GM23338 (cell line): ENCODE measurements around the gene SULT1B1. TPM values are rescaled to one million over a fixed set of nuclear protein-coding genes. Genes with fewer than 3 reads are reported as not detected.

Experiments
- ATAC-seq: fragments of 200-7000 bp; cut with Tn5 transposase; 3 replicates; pipeline ENCODE4 v1.9.1; 2020
- DNase-seq: peaks from one replicate; pipeline ENCODE4 v3.0.0-alpha.2; 2015; ENCODE audit warnings: low spot score
- H2AFZ ChIP-seq: fragments of 200-600 bp; sonication (generic); 2 replicates; pipeline ENCODE4 v1.8.0; 2016; ENCODE audit warnings: antibody characterized with exemption, mild to moderate bottlenecking, moderate library complexity
- H3F3A ChIP-seq: fragments of 200-600 bp; sonication (generic); replicated peaks from 2 replicates; pipeline ENCODE4 v1.8.0; 2017; ENCODE audit warnings: antibody characterized with exemption, mixed run types, low read depth
- H3K27ac ChIP-seq: fragments of 200-600 bp; sonication (generic); 2 replicates; pipeline ENCODE4 v1.6.1; 2016; ENCODE audit warnings: low read depth
- H3K27me3 ChIP-seq: fragments of 200-600 bp; sonication (generic); 2 replicates; pipeline ENCODE4 v1.8.0; 2016; ENCODE audit warnings: mild to moderate bottlenecking, mixed run types, moderate library complexity; ENCODE audit not compliant: insufficient read depth
- H3K36me3 ChIP-seq: fragments of 200-600 bp; sonication (generic); 2 replicates; pipeline ENCODE4 v1.8.0; 2016; ENCODE audit warnings: mild to moderate bottlenecking; ENCODE audit not compliant: insufficient read depth
- H3K4me1 ChIP-seq: fragments of 200-600 bp; sonication (generic); 2 replicates; pipeline ENCODE4 v1.8.0; 2016; ENCODE audit warnings: mild to moderate bottlenecking, moderate library complexity; ENCODE audit not compliant: insufficient read depth
- H3K4me2 ChIP-seq: fragments of 200-600 bp; sonication (generic); 2 replicates; pipeline ENCODE4 v1.7.1; 2017; ENCODE audit warnings: mixed run types
- H3K4me3 ChIP-seq: fragments of 200-600 bp; sonication (generic); 2 replicates; pipeline ENCODE4 v1.6.1; 2016; ENCODE audit warnings: mixed run types
- H3K79me2 ChIP-seq: fragments of 200-600 bp; sonication (generic); replicated peaks from 2 replicates; pipeline ENCODE4 v1.8.0; 2017; ENCODE audit warnings: mild to moderate bottlenecking; ENCODE audit not compliant: insufficient read depth
- H3K9me2 ChIP-seq: fragments of 200-600 bp; sonication (generic); 2 replicates; pipeline ENCODE4 v1.8.0; 2017; ENCODE audit not compliant: insufficient read depth
- H4K20me1 ChIP-seq: fragments of 200-600 bp; sonication (generic); replicated peaks from 2 replicates; pipeline ENCODE4 v1.8.0; 2017; ENCODE audit warnings: mild to moderate bottlenecking; ENCODE audit not compliant: insufficient read depth
- H3K27ac Mint-ChIP-seq: 2 replicates; pipeline ENCODE4 v1.8.0; 2020; ENCODE audit warnings: inconsistent platforms, mild to moderate bottlenecking, moderate library complexity, mixed read lengths
- H3K27me3 Mint-ChIP-seq: 3 replicates; pipeline ENCODE4 v1.8.0; 2022; ENCODE audit warnings: low read depth, mild to moderate bottlenecking, moderate library complexity, mixed read lengths, inconsistent platforms; ENCODE audit not compliant: insufficient read depth, poor library complexity
- H3K36me3 Mint-ChIP-seq: 3 replicates; pipeline ENCODE4 v1.8.0; 2021; ENCODE audit warnings: low read depth, mild to moderate bottlenecking, inconsistent platforms, moderate library complexity, mixed read lengths
- H3K4me1 Mint-ChIP-seq: 3 replicates; pipeline ENCODE4 v1.8.0; 2020; ENCODE audit warnings: mild to moderate bottlenecking, inconsistent platforms, mixed read lengths
- H3K4me3 Mint-ChIP-seq: 3 replicates; pipeline ENCODE4 v1.8.0; 2021; ENCODE audit warnings: moderate library complexity, mild to moderate bottlenecking, inconsistent platforms, mixed read lengths
- H3K9me3 Mint-ChIP-seq: 3 replicates; pipeline ENCODE4 v1.8.0; 2020; ENCODE audit warnings: moderate library complexity, mild to moderate bottlenecking, inconsistent platforms, mixed read lengths
- CREB1 ChIP-seq: fragments of 250-450 bp; sonication (Bioruptor Pico); IDR thresholded peaks from 2 replicates; pipeline ENCODE4 v1.5.0; 2020; ENCODE audit warnings: low read depth, mild to moderate bottlenecking, moderate library complexity
- CTCF ChIP-seq, 2 experiments: fragments of 200-600 bp in 1 of 2; sonication (generic) in 1 of 2; conservative IDR thresholded peaks; 2 replicates each; pipeline versions ENCODE4 v1.5.1 to v1.6.1; 2016 to 2017; ENCODE audit warnings: antibody characterized with exemption in 2 of 2, low read depth in 2 of 2, mild to moderate bottlenecking in 2 of 2, moderate library complexity in 1 of 2
- EZH2 ChIP-seq: fragments of 200-600 bp; sonication (generic); IDR thresholded peaks from one replicate; pipeline ENCODE4 v1.8.0; 2017; ENCODE audit warnings: antibody characterized with exemption, mild to moderate bottlenecking, low read depth; ENCODE audit not compliant: unreplicated experiment
- EZH2phosphoT487 ChIP-seq: fragments of 200-600 bp; sonication (generic); IDR thresholded peaks from one replicate; pipeline ENCODE4 v1.8.1; 2018; ENCODE audit warnings: antibody characterized with exemption; ENCODE audit not compliant: unreplicated experiment
- JUNB ChIP-seq: IDR thresholded peaks from one replicate; pipeline ENCODE4 v1.6.1; 2016; ENCODE audit warnings: antibody characterized with exemption; ENCODE audit not compliant: unreplicated experiment
- NANOG ChIP-seq: IDR thresholded peaks from 2 replicates; pipeline ENCODE4 v1.6.1; 2016; ENCODE audit warnings: antibody characterized with exemption, borderline replicate concordance
- POLR2AphosphoS5 ChIP-seq: IDR thresholded peaks from 2 replicates; pipeline ENCODE4 v1.6.1; 2016; ENCODE audit warnings: antibody characterized with exemption, low read depth
- REST ChIP-seq: IDR thresholded peaks from one replicate; pipeline ENCODE4 v1.6.1; 2018; ENCODE audit warnings: antibody characterized with exemption; ENCODE audit not compliant: unreplicated experiment
- STAT1 ChIP-seq: IDR thresholded peaks from one replicate; pipeline ENCODE4 v1.6.1; 2016; ENCODE audit warnings: antibody characterized with exemption; ENCODE audit not compliant: unreplicated experiment
- ZNF114 ChIP-seq: fragments of 250-450 bp; sonication (Bioruptor Pico); IDR thresholded peaks from 2 replicates; pipeline ENCODE4 v1.5.0; 2020; ENCODE audit warnings: mild to moderate bottlenecking, moderate library complexity
- ZNF331 ChIP-seq: fragments of 250-450 bp; sonication (Bioruptor Pico); IDR thresholded peaks from 2 replicates; pipeline ENCODE4 v1.5.0; 2020; ENCODE audit warnings: low read depth, mild to moderate bottlenecking, moderate library complexity
- ZNF462 ChIP-seq: fragments of 250-450 bp; sonication (Bioruptor Pico); IDR thresholded peaks from 2 replicates; pipeline ENCODE4 v1.5.0; 2020; ENCODE audit warnings: mild to moderate bottlenecking, moderate library complexity
- polyA plus RNA-seq: library from polyadenylated mRNA; unstranded; fragments of >200 nt; fragmentation: Nextera tagmentation; extraction: Ambion mirVana; gene quantifications from 2 replicates; pipeline ENCODE4 v1.2.1, GENCODE V29; 2016
- total RNA-seq: library from RNA; depleted of rRNA; stranded (reverse); fragments of >200 nt; shearing (Covaris generic); gene quantifications from 2 replicates; pipeline ENCODE4 v1.2.3, GENCODE V29; 2014
- TF ChIP-seq, protein P1 (sequence below): IDR thresholded peaks from 2 replicates; pipeline ENCODE4 v1.6.1; 2016; ENCODE audit warnings: antibody characterized with exemption

SULT1B1 gene
- total and polyA plus RNA-seq, 2 experiments from 2014 or later, result not detected

DNA sequence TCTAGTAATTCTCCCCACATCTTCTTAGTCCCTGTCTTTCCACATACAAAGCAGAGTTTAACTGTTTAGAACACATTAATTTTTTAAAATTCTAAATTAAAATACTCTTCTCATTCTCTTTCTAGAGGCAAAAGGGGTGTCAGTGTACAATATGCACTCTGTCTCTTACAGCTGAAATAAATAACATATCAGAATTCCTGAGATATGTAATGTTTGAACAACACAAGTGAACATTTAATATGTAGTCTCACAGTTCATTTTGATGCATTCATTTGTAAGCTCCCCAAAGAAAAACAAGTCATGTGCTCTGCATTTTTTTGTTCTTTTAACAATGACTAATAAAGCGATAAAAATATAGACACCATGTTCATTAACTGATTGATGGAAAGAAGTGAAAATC is 19.7 kb upstream of the SULT1B1 start:
- no peaks in the 10 kb centered on the region; the same call in 1 of the 2 replicates for H3K9me2 ChIP-seq
- DNase-seq (no peak), ATAC-seq (no peak)
- no peak overlapping the region for H3K4me3 ChIP-seq
- Mint-ChIP-seq H3K27ac (no peak overlapping the region), H3K9me3 (peaks cover 11% of the 10 kb centered on the region), H3K27me3 (no peaks in the 10 kb centered on the region), H3K4me3 (no peak overlapping the region), H3K36me3 (0 out of 3 replicates have a peak, but pooled peaks cover 3% of the 10 kb centered on the region), H3K4me1 (no peaks in the 10 kb centered on the region; the same call in 2 of the 3 replicates)
- H3K36me3 ChIP-seq, result no peaks in the 10 kb centered on the region
- H3K79me2 ChIP-seq, result no peaks in the 10 kb centered on the region
- no peaks in the 10 kb centered on the region for H4K20me1 ChIP-seq
- TF ChIP-seq JUNB (no peak), EZH2 (no peak), NANOG (no peak), REST (no peak), STAT1 (no peak), EZH2phosphoT487 (no peak), POLR2AphosphoS5 (no peak), ZNF331 (CRISPR knock-in tag) (no peak), ZNF462 (CRISPR knock-in tag) (no peak), ZNF114 (CRISPR knock-in tag) (no peak), CTCF (conservative IDR thresholded peaks at IDR 0.05; ENCODE audit: low read depth in 2 of 2) (no peak), CREB1 (CRISPR knock-in tag) (no peak)
- TF ChIP-seq, protein P1, sequence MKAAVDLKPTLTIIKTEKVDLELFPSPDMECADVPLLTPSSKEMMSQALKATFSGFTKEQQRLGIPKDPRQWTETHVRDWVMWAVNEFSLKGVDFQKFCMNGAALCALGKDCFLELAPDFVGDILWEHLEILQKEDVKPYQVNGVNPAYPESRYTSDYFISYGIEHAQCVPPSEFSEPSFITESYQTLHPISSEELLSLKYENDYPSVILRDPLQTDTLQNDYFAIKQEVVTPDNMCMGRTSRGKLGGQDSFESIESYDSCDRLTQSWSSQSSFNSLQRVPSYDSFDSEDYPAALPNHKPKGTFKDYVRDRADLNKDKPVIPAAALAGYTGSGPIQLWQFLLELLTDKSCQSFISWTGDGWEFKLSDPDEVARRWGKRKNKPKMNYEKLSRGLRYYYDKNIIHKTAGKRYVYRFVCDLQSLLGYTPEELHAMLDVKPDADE, result no peak
- H3K4me1 ChIP-seq, result no peaks in the 10 kb centered on the region
- H3K4me2 ChIP-seq, result no peak overlapping the region
- no peak overlapping the region for H2AFZ ChIP-seq
- no peaks in the 10 kb centered on the region for H3F3A ChIP-seq
- H3K27ac ChIP-seq, result no peak overlapping the region
- H3K27me3 ChIP-seq, result no peaks in the 10 kb centered on the region
